IMR-90 (cell line): Measurements from ENCODE around the gene KCNJ6. TPM values are rescaled to one million over a fixed set of nuclear protein-coding genes. Genes with fewer than 3 reads are reported as not detected.

ENCODE experiments used
- CHD1 ChIP-seq: IDR thresholded peaks from 2 replicates; pipeline ENCODE4 v1.6.1; 2012; ENCODE audit warnings: low read depth, low read length, improper control_type of control experiment
- CTCF ChIP-seq: conservative IDR thresholded peaks from 2 replicates; pipeline ENCODE4 v1.5.1; 2012; ENCODE audit warnings: mild to moderate bottlenecking, low read depth, low read length, improper control_type of control experiment
- MAZ ChIP-seq: IDR thresholded peaks from 2 replicates; pipeline ENCODE4 v1.6.1; 2012; ENCODE audit warnings: low read depth, mild to moderate bottlenecking, low read length, improper control_type of control experiment, moderate library complexity, borderline replicate concordance
- RAD21 ChIP-seq: IDR thresholded peaks from 2 replicates; pipeline ENCODE4 v1.6.1; 2012; ENCODE audit warnings: low read length, improper control_type of control experiment
- RFX5 ChIP-seq: IDR thresholded peaks from 2 replicates; pipeline ENCODE4 v1.8.0; 2012; ENCODE audit warnings: low read depth, mild to moderate bottlenecking, low read length, moderate library complexity
- polyA plus RNA-seq, 3 experiments: library from polyadenylated mRNA; depleted of rRNA; stranded (reverse); fragments of >200 nt; gene quantifications; 2 replicates each; pipeline ENCODE4 v1.2.3, GENCODE V29; 2012; ENCODE audit warnings: low replicate concordance in 1 of 3
- total RNA-seq: library from RNA; depleted of rRNA; stranded (reverse); fragments of >200 nt; gene quantifications from 2 replicates; pipeline ENCODE4 v1.2.3, GENCODE V29; 2012

The KCNJ6 gene
- total and polyA plus RNA-seq, 2 of the 4 experiments (the other 2 are of a cell fraction), result under 0.01 to 0.02 TPM

- TF ChIP-seq CTCF (no peak), CHD1 (no peak), MAZ (no peak), RAD21 (no peak), RFX5 (no peak)
These were observed 46.6 kb downstream of the KCNJ6 start (continued) for GRCh38 chr21:37869661-37870060.
